IPS DF 19.7 (cell line): Measurements from ENCODE around the gene EFHC2.
"Not testable (repeated sequence)": the region's sequence is repeated elsewhere in the genome, so short reads cannot be mapped to it uniquely, and the experiment has no call there.

Source experiments
- DNase-seq: peaks from one replicate; pipeline ENCODE4 v3.0.0-alpha.2; 2013; ENCODE audit warnings: low read depth, low spot score

Gene EFHC2

DNA sequence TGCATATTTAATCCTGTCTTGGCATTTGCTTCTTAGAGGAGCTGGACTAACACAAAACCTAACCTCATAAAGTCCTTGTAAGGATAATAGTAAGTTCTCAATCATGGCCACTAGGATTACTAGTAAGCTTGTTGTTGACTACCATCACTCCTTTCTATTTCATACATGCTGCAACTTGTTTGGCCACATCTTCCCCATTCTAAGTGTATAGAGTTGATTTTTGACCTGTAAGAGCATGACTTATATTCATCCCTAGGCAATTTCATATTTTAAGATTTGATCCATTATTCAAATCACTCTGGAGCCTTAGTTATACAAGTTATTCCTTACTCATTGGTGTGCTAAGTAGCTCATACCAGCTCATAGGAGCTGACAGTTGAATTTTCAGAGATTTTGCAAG is 109.4 kb downstream of the EFHC2 start:
- no peak for DNase-seq

DNA sequence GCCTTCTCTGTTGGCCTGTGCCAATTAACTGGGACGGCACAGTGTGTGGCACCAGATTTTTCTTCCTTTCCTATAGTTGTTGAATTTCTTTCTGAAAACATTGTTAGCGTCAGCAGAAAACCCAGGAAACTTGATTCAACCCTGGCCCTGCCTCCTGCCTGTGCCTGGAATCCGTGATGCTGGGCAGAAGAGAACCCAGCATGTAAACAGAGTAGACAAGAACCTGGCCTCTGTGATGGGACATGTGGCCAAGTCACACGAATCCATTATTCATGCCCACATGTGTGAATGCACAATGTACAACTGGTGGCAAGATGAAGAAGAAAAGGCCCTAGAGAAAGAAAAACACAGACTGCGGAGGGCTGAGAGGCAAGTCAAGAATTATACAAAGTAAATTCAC is 111.4 kb downstream of the EFHC2 start:
- no peak for DNase-seq

DNA sequence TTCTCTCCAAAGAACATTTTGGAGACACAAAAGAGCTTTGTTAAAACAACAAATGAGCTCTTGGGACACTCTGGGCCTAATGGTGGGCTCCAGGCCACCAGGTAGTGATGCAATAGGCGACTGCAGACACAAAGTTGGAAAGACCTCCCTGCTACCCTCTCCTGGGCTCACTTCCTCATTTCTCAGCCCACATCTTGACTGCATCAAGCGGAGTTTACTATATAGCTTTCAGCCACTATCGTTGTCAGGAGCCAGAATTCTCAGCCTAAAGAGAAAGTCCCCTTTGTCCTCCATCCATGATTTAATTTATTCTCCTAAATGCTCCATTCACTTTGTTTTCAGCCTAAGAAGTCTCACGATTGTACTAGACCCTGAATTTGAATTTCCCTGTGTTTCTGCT is 114.9 kb downstream of the EFHC2 start:
- DNase-seq: no peak

DNA sequence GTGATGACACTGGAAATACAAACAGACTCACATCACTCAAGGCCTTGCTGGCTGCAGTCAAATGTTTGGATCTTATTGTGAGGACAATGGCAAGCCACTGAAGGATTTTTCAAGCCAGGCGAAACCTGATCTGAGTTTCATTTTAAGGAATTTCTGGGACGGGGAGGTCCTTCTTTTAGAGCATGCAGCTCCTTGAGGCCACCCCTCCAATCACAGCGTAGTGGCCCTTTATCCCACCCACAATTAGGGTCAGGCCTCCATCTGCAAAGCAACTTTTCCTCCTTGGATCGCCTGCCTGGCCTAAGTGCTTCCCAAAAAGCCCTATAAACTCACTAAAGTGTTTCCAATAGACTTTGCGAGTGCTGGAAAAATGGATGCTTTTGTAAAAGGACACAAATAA is 115.5 kb downstream of the EFHC2 start:
- DNase-seq: no peak

DNA sequence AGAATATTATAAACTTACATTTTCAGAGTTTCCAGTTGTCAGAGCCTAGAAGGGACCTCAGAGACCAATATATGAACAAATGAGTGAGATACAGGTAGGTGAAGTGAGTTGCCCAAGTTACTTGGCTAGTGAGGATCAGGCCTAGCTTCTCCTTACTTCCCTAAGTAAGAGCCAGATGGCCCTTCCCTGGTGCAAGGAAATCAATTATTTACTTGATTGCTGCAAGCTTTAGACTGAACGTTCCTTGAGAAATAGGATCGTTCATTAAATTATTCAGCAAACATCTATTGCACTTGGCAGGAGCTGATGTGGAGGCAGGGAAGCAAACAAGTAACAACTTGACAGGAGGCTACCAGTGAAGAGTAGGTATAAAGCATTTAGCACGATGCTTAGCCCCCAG is 117.8 kb downstream of the EFHC2 start:
- no peak for DNase-seq

DNA sequence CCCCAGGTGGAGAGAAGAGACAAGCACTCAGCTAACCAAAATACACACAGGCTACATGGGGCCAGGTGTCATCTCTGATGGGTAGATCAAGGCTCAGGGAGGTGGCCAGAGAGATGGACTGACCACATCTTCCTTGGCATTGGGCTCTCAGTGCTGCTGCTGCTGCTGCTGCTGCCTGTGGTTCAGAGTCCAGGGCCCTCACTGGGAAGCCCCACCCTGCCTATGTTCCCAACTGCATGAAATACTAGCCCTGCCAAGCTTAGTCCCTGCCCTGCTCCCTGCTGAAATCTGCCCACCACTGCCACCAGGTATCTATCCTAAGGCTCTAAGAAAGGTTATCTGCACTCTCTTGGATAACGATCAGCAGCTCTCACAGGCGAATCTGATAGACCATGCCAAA is 118.7 kb downstream of the EFHC2 start:
- no peak for DNase-seq

DNA sequence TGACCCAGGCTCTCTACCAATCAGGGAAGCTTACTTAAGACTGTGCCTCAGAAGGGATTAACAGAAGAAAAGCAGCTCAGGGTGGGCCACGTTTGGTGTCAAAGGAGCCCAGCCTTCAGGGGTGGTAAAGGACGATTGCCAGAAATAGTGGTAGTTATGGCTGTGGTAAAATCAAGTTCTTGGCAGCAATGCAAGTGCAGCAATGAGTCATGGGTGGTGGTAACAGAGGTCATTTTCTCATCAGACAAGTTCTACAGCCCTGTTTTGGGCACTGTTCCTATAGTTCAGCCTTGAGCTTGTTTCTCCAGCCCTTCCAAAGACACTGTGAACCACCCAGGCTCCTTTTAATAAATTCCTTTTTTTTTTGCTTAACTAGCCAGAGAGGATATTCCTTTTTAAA is 120.3 kb downstream of the EFHC2 start:
- DNase-seq: no peak

DNA sequence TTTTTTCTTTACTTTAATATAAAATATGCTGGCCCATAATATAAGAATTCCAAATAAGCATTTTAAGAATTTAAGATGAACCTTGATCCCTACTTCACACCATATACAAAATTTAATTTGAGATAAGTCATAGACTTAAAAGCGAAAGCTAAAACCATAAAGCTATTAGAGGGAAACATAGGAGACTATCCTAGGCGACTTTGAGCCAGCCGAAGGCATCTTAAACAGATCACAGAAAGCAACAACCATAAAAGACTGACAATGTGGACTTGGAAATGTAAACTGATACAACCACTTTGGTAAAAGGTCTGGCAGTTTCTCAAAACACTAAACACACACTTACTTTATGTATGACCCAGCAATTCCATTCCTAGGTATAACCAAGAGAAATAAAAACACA is 125.0 kb downstream of the EFHC2 start:
- no peak for DNase-seq

DNA sequence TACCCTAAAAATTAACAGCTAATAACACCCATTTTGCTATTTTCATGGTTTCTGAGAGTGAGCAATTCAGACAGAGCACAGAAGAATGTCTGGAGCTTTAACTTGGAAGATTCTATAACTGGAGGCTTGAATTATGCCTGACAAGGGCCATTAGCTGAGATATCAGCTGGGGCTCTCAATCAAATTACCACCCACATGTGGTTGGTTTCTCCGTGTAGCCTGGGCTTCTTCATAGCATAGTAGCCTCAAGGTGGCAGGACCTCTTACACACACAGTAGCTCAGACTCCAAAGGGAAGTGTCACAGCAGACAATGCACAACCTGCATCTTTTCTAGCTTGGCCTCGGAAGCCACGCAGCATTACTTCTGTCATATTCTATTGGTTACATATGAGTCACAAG is 127.3 kb downstream of the EFHC2 start:
- DNase-seq: no peak

DNA sequence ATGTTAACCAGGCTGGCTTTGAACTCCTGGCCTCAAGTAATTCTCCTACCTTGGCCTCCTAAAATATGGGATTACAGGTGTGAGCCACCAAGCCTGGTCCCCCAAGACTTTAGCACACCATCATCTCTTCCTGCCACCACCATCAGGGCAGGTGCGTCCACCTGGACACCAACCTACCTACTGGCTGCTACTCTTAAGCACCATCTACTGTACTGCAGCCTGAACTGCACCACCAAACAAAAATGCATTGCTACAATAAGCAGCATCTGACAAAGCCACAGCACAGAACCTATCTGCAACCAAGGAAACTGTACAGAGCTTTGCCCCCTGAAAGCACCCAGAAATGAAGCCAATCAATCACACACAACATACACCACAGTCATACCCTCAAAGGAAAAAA is 139.7 kb downstream of the EFHC2 start:
- DNase-seq: no peak

DNA sequence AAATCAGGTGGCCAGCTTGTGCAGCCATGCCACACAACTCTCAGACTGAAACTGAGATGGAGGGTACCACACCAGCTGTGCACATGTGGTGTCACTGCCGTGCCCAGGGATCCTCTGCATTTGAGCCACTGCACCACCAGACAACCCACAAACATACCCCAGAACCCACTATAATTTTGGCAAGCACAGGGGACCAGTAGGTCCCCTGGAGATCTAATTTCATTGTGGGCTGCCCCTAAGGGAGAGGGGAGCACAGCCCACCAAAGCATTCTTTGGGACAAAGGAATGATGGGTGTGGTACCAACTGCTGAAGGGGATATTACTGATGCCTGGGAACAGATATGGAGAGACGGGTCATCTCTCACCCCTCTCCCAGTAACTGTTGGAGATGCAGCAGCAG is 140.9 kb downstream of the EFHC2 start:
- DNase-seq: no peak

DNA sequence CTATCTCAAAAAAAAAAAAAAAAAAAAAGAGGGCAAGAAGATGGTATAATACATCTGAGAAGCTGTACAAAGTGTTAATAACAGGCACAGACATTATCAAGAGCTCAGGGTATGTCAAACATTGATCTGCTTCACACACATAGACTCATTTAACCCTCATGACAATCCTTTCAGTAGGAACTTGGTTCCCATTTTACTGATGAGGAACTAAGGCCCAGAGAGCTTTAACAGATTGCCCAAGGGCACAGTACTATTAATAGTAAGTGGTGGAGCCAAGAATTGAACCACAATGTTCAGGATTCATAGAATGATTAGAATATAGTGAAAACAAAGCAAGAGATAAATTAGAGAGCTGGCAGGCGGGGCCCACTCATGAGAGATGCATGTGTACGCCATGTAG is 154.4 kb downstream of the EFHC2 start:
- no peak for DNase-seq

DNA sequence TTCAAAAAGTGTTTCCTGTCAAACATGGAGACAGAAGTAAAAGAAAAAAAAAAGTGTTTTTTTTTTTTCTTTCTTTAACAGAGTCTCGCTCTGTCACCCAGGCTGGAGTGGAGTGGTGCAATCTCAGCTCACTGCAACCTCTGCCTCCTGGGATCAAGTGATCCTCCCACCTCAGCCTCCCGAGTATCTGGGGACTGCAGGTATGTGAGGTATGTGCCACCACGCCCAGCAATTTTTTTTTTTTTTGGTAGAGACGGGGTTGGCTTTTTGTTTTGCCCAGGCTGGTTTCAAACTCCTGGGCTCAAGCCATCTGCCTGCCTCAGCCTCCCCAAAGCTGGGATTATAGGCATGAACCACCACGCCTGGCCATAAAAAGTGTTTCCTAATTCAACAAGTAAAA is 155.6 kb downstream of the EFHC2 start:
- not testable (repeated sequence) for DNase-seq

DNA sequence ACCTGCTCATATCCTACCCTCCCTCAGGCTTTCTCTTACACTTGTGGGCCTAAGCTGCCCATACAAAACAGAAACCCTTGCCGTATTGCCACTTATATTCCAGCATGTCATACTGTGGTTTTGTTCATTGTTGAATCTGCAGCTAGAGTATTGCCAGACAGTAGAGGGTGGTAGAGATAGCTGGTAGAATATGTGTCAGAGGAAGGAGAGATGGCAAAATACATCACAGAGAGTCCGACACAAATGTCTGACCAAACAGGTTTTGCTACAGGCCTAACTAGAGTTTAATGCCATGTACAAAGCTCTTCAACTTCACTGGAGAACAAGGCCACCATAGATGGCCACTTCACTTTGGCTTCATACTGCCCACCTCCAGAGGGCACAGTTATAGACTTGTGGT is 160.1 kb downstream of the EFHC2 start:
- DNase-seq: no peak

DNA sequence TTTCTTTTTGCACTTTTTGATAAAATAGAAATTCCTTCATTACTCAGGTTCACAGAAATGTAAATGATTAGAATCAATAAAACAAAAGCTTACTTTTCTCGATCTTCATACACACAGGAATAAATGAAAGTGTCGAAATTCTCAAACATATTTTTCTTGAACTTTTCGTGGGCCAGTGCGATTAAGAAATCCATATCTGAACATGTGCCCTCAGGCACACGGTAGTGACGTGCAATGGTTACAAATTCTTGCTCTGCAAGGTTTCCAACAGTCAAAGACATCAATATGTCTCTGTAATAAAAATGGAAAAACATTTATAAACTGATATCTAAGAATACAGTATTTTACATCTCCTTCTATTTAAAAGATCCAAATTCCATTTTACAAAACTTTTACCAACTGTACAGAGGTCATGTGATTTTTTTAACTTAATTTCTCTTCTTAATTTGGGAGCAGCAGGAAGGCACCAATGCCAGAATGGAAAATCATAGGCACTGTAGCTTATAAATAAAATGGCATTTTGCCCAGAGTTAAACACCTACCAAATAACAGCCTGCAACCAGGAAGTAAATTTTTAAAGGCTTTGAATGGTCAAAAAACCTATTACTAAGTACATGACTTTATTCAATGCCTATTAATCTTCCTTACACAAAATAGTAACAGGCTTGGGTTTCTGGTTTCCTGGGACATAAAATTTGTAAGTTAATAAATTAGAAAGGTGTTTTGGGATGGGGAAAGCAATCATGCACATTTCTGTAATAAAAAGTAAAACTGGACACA is 165.0 kb downstream of the EFHC2 start:
- no peak for DNase-seq

DNA sequence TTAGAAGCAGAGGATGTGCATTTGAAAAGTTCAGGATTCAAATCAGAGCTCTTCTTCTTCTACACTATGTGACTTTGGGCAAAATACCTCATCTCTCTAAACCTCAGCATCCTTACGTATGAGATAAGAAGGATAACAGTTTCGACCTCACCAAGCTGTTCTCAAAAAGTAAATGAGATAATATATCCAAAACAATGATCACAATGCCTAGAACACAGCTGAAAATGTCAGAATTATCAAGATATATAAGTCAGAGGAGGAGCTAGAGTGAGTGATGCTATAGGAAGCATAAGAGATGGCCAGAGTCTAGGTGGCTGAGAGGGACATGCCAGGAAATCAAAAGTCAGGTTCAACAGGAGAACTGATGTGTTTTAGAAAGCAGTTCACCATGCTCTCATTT is 168.0 kb downstream of the EFHC2 start:
- DNase-seq: no peak

DNA sequence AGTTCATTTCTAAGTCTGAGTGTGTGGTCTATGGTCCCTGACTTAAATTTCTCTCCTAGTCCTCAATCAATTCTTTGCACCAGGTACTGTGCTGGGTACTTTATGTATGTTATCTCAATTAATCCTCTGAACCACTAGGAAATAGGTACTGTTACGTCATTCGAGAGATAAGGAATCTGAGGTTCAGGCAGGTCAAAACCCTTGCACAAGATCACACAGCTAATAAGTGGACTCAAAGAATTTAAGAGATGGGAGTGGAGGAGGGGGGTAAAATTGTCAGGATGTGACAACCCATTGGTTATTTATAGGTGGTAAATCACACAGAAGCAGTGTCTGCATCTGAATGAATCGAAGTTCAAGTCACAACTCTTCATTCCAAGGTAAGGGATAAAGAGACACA is 169.4 kb downstream of the EFHC2 start:
- DNase-seq: no peak

DNA sequence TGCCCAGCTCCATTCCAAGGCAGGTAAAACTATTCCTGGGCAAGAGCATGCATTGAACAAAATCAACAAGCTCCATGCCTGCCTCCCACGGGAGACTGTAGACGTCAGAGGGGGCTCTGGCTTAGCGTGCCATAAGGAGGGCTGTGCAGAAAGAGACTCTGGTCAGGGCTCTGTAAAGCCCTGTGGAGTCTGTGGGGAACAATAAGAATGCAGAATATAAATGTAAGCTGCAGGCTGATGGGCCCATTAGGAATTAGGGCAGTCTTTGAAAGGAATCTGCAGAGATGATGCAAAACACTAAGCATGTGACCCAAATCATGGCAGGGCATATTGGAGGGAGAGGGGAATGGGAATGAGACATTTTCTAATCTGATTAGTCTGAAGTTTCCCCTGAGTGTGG is 170.3 kb downstream of the EFHC2 start:
- DNase-seq: no peak

DNA sequence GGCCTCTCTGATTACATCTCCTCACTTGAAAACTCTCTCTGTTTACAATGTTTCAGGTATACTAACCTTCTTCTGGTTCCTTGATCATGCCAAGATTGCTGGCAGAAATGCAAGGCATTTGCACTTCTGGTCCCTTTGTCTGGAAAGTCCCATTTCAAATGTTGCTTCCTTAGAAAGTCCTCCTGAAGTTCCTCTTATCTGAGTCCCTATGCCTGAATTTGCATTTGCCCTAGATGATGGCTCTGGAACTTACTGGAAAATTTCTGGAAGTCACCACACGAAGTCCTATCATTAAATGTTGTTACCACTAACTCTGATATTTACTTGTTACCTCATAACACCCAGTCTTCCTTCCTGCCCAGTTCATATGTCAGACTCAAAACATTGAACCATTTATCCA is 176.4 kb downstream of the EFHC2 start:
- no peak for DNase-seq

DNA sequence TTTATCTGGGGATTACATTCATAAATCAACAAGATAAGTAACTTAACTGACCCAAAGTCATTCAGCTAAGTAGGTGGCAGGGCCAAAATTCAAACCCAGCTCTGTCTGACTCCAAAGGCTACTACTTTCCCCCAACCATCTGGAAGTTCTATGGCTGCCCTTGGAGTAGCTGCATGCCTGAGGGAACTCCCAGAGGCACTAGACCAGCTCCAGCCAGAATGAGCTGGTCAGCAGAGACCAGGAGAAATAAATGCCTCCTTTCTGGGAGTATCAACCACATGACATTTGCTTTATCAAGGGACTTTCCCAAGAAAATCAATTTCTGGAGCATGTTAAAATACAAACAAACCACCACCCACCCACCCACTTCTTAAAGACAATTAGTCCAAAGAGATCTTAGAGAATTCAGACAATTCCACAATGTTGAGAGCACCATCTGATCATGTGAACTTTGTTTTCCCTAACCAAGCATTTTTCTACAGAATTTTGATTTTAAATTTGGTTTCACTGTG is 180.5 kb downstream of the EFHC2 start:
- DNase-seq: no peak

DNA sequence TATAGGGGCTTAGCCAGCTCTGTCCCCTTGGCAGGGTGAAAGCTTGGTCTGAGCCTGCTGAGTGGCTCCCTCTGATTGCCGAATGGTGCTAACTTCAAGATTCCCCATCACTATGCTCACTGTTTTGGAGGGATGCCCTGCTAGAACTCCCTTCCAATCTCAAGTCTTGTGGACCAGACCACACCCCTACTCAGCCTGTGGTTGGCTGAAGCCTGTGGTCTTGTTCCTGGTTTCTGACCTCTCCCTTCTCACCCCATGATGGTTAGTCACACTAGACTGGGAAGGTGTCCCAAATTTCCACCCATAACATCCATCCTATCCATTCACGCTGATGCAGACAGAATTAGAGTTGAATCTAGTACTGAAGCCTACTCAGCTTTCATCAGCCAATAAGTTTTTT is 185.6 kb downstream of the EFHC2 start:
- no peak for DNase-seq

DNA sequence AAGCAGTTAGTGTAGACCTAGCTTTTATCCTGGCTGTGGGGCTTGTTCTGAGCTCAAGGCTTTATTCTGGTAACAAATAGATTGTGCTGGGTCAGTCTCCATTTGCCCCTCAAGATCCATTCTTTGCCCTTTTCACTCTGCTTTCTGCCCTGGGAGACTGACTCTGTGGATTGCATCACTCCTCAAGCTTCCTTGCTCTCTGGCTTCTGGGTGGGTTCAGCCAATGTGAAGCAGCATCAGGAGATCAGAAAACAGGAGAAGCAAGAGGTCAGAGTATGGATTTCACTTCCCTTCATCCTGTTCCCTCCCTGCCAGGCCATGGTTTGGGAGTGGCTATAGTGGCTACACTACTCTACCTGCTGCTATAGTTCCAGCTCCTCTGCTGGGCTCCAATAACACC is 186.2 kb downstream of the EFHC2 start:
- no peak for DNase-seq

DNA sequence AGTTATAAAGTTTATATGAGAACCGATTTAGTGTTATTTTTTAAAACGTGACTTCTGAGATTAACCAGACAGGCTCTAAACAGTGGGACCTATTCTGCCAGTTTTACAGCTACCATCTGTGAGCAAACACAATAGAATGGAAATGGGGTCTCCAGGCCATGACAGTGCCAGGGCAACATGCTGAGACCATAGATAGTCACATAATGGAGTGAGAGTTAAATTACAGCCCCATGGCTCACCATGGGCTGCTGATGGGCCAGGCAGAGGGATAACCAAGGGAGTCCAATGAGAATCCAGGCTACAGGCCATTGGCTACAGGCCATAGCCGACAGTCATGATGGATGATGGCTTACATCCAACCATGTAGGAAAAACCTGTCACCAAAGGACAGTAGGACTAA is 186.7 kb downstream of the EFHC2 start:
- no peak for DNase-seq

DNA sequence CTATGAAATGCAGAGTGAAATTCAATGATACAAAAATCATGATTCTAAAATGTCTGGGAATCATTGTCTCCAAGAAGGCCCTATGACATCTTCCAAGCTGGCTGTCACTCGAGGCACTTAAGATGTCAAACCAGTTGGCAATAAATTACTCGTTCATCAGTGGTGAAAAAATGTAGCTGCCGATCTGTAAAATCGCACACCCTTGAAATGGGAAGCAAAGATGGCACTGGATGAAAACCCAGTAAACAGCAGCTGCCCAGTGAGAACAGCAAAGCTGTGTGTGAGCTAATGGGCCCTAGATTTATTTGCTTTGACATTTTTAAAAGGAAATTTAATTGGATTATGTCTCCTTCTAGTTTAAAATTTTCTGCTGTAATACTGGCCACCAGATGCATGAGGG is 188.3 kb downstream of the EFHC2 start:
- DNase-seq: no peak
